ENCODE results near the gene MBNL1. TPM values are rescaled to one million over a fixed set of nuclear protein-coding genes. Genes with fewer than 3 reads are reported as not detected.

MBNL1 gene
- total RNA-seq, 2 donors from 2014 or later: 199 to 327 TPM

- no peaks in the 10 kb centered on the region for H3K9me3 ChIP-seq
- no peak for TF ChIP-seq CTCF (IDR thresholded peaks at IDR 0.05)
- no peak overlapping the region for H3K27ac ChIP-seq
- H3K36me3 ChIP-seq: no peaks in the 10 kb centered on the region
- H3K27me3 ChIP-seq: no peaks in the 10 kb centered on the region
- H3K4me1 ChIP-seq: no peaks in the 10 kb centered on the region
- DNase-seq (ENCODE audit: low spot score): no peak
- H3K4me3 ChIP-seq: no peak overlapping the region
Observed at GRCh38 chr3:152235709-152236298, 32.9 kb upstream of the MBNL1 start.

- Histone ChIP-seq H3K27ac (no peak overlapping the region), H3K9me3 (no peaks in the 10 kb centered on the region), H3K4me1 (no peaks in the 10 kb centered on the region), H3K4me3 (no peak overlapping the region), H3K36me3 (no peaks in the 10 kb centered on the region), H3K27me3 (no peaks in the 10 kb centered on the region)
- TF ChIP-seq CTCF (IDR thresholded peaks at IDR 0.05): no peak
- DNase-seq (ENCODE audit: low spot score): no peak
Observed at GRCh38 chr3:152236716-152237115, 32.0 kb upstream of the MBNL1 start.

DNA sequence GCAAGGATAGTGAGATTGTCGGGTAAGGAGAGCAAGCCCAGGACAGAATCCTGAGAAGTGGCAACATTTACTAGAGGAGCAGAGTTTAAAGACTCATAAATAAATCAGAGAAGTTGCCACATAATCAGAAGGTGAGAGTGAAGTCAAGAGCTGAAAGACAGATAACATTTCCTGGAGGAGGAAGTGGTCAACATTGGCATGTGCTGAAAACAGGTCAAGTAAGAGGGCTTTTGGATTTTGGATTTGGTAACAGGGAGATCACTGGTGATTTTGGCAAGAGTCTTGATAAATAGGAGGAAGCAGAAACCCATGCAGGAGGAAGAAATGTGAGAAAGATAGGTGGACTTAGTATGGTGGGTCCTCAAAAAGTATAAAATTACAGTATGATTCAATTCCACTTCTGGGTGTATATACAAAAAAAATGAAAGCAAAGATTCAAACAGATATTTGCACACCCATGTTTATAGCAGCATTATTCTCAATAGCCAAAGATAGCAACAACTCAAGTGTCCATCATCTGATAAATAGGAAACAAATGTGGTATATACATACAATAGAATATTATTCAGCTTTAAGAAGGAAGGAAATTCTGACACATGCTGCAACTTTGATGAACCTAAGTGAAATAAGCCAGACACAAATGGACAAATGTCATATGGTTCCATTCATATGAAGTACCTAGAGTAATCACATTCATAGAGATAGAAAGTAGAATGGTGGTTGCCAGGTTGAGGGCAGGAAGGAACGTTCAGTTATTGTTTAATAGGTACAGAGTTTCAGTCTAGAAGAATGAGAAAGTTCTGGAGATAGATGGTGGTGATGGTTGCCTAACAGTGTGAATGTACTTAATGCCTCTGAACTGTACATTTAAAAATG is 27.3 kb upstream of the MBNL1 start:
- DNase-seq (ENCODE audit: low spot score): no peak
- Histone ChIP-seq H3K9me3 (no peaks in the 10 kb centered on the region), H3K27me3 (no peaks in the 10 kb centered on the region), H3K4me1 (no peaks in the 10 kb centered on the region), H3K27ac (no peak overlapping the region), H3K36me3 (no peaks in the 10 kb centered on the region), H3K4me3 (no peak overlapping the region)
- no peak for TF ChIP-seq CTCF (IDR thresholded peaks at IDR 0.05)

GRCh38 chr3:152243301-152243711 is 25.4 kb upstream of the MBNL1 start:
- TF ChIP-seq CTCF (IDR thresholded peaks at IDR 0.05): no peak

DNA sequence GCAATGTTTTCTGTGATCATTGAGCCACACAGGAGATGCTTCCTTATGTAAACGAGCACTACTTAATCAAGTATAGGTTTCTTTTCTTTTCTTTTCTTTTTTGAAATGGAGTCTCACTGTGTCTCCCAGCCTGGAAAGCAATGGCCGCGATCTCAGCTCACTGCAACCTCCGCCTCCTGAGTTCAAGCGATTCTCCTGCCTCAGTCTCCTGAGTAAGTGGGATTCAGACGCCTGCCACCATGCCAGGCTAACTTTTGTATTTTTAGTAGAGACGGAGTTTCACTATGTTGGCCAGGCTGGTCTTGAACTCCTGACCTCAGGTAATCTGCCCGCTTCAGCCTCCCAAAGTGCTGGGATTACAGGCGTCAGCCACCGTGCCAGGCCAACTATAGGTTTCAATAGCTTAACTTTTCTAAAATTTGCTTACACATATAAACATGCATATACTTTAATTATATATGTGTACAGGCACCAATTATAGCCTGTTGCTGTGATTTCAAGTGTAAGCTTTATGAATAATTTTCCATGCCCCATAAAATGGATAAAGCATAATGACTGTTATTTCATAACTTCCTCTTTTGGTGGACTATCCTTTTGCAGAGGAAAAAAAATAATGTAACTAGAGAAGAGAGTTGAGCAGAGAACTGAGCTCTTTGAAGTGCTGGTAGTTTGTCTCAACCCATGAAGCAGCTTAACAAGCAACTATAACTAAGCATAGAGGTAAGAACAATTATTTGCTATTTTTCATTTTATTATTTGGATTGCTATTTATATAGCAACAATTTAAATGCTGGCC is 24.8 kb upstream of the MBNL1 start:
- H3K4me3 ChIP-seq: no peak overlapping the region
- no peaks in the 10 kb centered on the region for H3K36me3 ChIP-seq
- no peak overlapping the region for H3K27ac ChIP-seq
- TF ChIP-seq CTCF (IDR thresholded peaks at IDR 0.05): no peak
- H3K4me1 ChIP-seq: no peaks in the 10 kb centered on the region
- DNase-seq (ENCODE audit: low spot score): no peak
- no peaks in the 10 kb centered on the region for H3K27me3 ChIP-seq
- H3K9me3 ChIP-seq: no peaks in the 10 kb centered on the region

More at GRCh38 chr3:152243301-152243711, 25.4 kb upstream of the MBNL1 start:
- DNase-seq (ENCODE audit: low spot score): no peak
- Histone ChIP-seq H3K36me3 (no peaks in the 10 kb centered on the region), H3K4me1 (no peaks in the 10 kb centered on the region), H3K9me3 (no peaks in the 10 kb centered on the region), H3K4me3 (no peak overlapping the region), H3K27me3 (no peaks in the 10 kb centered on the region), H3K27ac (no peak overlapping the region)

All from right atrium auricular region (tissue), 2 donors.